SK-N-SH treated with all-trans-retinoic acid at 6 μM for 48 hours (cell line): ENCODE measurements around the gene ARHGAP15.

Experiments
- ATAC-seq: fragments of 200-7000 bp; cut with Tn5 transposase; 3 replicates; pipeline ENCODE4 v1.9.1; 2020; ENCODE audit warnings: mild to moderate bottlenecking, moderate library complexity
- ARNTL ChIP-seq: fragments of 450-650 bp; formaldehyde crosslinking; IDR thresholded peaks from 2 replicates; pipeline ENCODE4 v1.5.0; 2020; ENCODE audit warnings: low read depth, mild to moderate bottlenecking, moderate library complexity, borderline replicate concordance
- BACH2 ChIP-seq: fragments of 250-450 bp; sonication (Bioruptor Pico); IDR thresholded peaks from 2 replicates; pipeline ENCODE4 v1.9.0; 2021; ENCODE audit warnings: mild to moderate bottlenecking, borderline replicate concordance
- CSDC2 ChIP-seq: fragments of 250-450 bp; sonication (Bioruptor Pico); IDR thresholded peaks from 2 replicates; pipeline ENCODE4 v1.5.0; 2020; ENCODE audit warnings: mild to moderate bottlenecking, moderate library complexity
- ESRRG ChIP-seq: fragments of 250-450 bp; sonication (Bioruptor Pico); IDR thresholded peaks from 2 replicates; pipeline ENCODE4 v1.6.1; 2021; ENCODE audit warnings: mild to moderate bottlenecking
- GLIS3 ChIP-seq: fragments of 250-450 bp; sonication (Bioruptor Pico); IDR thresholded peaks from 2 replicates; pipeline ENCODE4 v1.5.0; 2020; ENCODE audit warnings: mild to moderate bottlenecking, moderate library complexity
- ISL1 ChIP-seq: fragments of 250-450 bp; sonication (Bioruptor Pico); IDR thresholded peaks from 2 replicates; pipeline ENCODE4 v2.1.2; 2022; ENCODE audit warnings: mild to moderate bottlenecking, moderate library complexity
- OSR1 ChIP-seq: fragments of 250-450 bp; sonication (Bioruptor Pico); IDR thresholded peaks from 2 replicates; pipeline ENCODE4 v1.8.0; 2022; ENCODE audit warnings: moderate library complexity, mild to moderate bottlenecking, inconsistent platforms
- PPARA ChIP-seq: fragments of 250-450 bp; sonication (Bioruptor Pico); IDR thresholded peaks from 2 replicates; pipeline ENCODE4 v1.5.0; 2020; ENCODE audit warnings: mild to moderate bottlenecking, borderline replicate concordance
- RARB ChIP-seq: fragments of 250-450 bp; sonication (Bioruptor Pico); IDR thresholded peaks from 2 replicates; pipeline ENCODE4 v1.8.0; 2021; ENCODE audit warnings: mild to moderate bottlenecking, moderate library complexity
- SNAI2 ChIP-seq: fragments of 250-450 bp; sonication (Bioruptor Pico); IDR thresholded peaks from 2 replicates; pipeline ENCODE4 v1.5.0; 2020; ENCODE audit warnings: mild to moderate bottlenecking, moderate library complexity
- TCF4 ChIP-seq: fragments of 250-450 bp; sonication (Bioruptor Pico); IDR thresholded peaks from 2 replicates; pipeline ENCODE4 v1.8.0; 2021; ENCODE audit warnings: mild to moderate bottlenecking, moderate library complexity, borderline replicate concordance
- TOX ChIP-seq: fragments of 250-450 bp; sonication (Bioruptor Pico); IDR thresholded peaks from 2 replicates; pipeline ENCODE4 v1.8.0; 2021; ENCODE audit warnings: mild to moderate bottlenecking, moderate library complexity, borderline replicate concordance
- ZFP3 ChIP-seq: fragments of 250-450 bp; sonication (Bioruptor Pico); IDR thresholded peaks from 2 replicates; pipeline ENCODE4 v1.5.0; 2020; ENCODE audit warnings: mild to moderate bottlenecking, moderate library complexity
- ZFP30 ChIP-seq: fragments of 450-650 bp; formaldehyde crosslinking; IDR thresholded peaks from 2 replicates; pipeline ENCODE4 v1.5.0; 2022; ENCODE audit warnings: mild to moderate bottlenecking, moderate library complexity
- ZNF70 ChIP-seq: fragments of 450-650 bp; formaldehyde crosslinking; IDR thresholded peaks from 2 replicates; pipeline ENCODE4 v1.5.0; 2020; ENCODE audit warnings: mild to moderate bottlenecking, moderate library complexity
- ZNF8 ChIP-seq: fragments of 450-650 bp; formaldehyde crosslinking; IDR thresholded peaks from 2 replicates; pipeline ENCODE4 v1.5.0; 2020; ENCODE audit warnings: mild to moderate bottlenecking, moderate library complexity
- TF ChIP-seq, protein P1 (sequence below): fragments of 250-450 bp; sonication (Bioruptor Pico); IDR thresholded peaks from 2 replicates; pipeline ENCODE4 v1.5.1; 2020; ENCODE audit warnings: low read depth, mild to moderate bottlenecking, moderate library complexity
- TF ChIP-seq, protein P2 (sequence below): fragments of 250-450 bp; sonication (Bioruptor Pico); IDR thresholded peaks from 2 replicates; pipeline ENCODE4 v1.8.0; 2020; ENCODE audit warnings: mild to moderate bottlenecking, moderate library complexity, borderline replicate concordance
- TF ChIP-seq, protein P3 (sequence below): fragments of 250-450 bp; sonication (Bioruptor Pico); IDR thresholded peaks from 2 replicates; pipeline ENCODE4 v1.8.0; 2021; ENCODE audit warnings: low read depth, mild to moderate bottlenecking, moderate library complexity, borderline replicate concordance
- TF ChIP-seq, protein P4 (sequence below): fragments of 250-450 bp; sonication (Bioruptor Pico); IDR thresholded peaks from 2 replicates; pipeline ENCODE4 v1.5.1; 2021; ENCODE audit warnings: mild to moderate bottlenecking, moderate library complexity
- TF ChIP-seq, protein P5 (sequence below): fragments of 250-450 bp; sonication (Bioruptor Pico); IDR thresholded peaks from 2 replicates; pipeline ENCODE4 v1.5.0; 2020; ENCODE audit warnings: mild to moderate bottlenecking, moderate library complexity

The ARHGAP15 gene

DNA sequence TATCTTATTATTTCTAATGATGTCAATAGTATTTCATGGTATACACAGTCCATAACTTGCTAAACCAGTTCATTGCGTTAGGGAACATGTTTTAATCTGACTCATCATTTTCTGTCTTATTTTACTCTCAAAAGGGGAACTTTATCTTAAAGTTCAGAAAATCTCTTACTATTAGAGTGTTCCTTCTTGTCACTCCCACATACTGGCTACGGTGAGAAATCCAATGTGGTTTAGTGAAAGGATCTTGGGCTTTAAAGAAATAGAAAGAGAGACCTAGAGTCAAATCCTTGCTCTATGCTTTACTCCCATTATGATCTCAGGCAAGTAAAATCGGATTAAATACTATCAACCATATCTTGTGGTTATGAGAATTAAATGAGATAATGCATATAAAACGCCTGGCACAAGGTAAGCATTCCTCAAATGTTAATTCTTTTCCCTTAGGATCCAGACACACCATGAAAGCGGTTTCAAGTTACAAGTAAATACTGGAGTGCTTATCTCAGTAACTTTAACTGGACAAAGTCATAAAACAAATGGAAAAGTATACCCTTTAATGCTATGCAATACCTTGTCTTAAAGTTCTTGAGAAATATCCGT is 576.0 kb downstream of the ARHGAP15 start:
- TF ChIP-seq ARNTL, result no peak
- peak; percentile 34; the same call in 1 of the 2 replicates for TF ChIP-seq SNAI2 (CRISPR knock-in tag)
- TF ChIP-seq TOX, result no peak
- TF ChIP-seq, protein P1, sequence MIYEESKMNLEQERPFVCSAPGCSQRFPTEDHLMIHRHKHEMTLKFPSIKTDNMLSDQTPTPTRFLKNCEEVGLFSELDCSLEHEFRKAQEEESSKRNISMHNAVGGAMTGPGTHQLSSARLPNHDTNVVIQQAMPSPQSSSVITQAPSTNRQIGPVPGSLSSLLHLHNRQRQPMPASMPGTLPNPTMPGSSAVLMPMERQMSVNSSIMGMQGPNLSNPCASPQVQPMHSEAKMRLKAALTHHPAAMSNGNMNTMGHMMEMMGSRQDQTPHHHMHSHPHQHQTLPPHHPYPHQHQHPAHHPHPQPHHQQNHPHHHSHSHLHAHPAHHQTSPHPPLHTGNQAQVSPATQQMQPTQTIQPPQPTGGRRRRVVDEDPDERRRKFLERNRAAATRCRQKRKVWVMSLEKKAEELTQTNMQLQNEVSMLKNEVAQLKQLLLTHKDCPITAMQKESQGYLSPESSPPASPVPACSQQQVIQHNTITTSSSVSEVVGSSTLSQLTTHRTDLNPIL (CRISPR knock-in tag), result 0 out of 2 replicates have a peak, but pooled peaks have one; percentile 38
- TF ChIP-seq ISL1 (CRISPR knock-in tag), result peak; percentile 90
- no peak for TF ChIP-seq BACH2
- TF ChIP-seq, protein P2, sequence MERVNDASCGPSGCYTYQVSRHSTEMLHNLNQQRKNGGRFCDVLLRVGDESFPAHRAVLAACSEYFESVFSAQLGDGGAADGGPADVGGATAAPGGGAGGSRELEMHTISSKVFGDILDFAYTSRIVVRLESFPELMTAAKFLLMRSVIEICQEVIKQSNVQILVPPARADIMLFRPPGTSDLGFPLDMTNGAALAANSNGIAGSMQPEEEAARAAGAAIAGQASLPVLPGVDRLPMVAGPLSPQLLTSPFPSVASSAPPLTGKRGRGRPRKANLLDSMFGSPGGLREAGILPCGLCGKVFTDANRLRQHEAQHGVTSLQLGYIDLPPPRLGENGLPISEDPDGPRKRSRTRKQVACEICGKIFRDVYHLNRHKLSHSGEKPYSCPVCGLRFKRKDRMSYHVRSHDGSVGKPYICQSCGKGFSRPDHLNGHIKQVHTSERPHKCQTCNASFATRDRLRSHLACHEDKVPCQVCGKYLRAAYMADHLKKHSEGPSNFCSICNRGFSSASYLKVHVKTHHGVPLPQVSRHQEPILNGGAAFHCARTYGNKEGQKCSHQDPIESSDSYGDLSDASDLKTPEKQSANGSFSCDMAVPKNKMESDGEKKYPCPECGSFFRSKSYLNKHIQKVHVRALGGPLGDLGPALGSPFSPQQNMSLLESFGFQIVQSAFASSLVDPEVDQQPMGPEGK (CRISPR knock-in tag), result no peak; the same call in 1 of the 2 replicates
- no peak for TF ChIP-seq ZNF70 (CRISPR knock-in tag)
- 0 out of 2 replicates have a peak, but pooled peaks have one; percentile 54 for TF ChIP-seq ZFP3 (CRISPR knock-in tag)
- TF ChIP-seq, protein P3, sequence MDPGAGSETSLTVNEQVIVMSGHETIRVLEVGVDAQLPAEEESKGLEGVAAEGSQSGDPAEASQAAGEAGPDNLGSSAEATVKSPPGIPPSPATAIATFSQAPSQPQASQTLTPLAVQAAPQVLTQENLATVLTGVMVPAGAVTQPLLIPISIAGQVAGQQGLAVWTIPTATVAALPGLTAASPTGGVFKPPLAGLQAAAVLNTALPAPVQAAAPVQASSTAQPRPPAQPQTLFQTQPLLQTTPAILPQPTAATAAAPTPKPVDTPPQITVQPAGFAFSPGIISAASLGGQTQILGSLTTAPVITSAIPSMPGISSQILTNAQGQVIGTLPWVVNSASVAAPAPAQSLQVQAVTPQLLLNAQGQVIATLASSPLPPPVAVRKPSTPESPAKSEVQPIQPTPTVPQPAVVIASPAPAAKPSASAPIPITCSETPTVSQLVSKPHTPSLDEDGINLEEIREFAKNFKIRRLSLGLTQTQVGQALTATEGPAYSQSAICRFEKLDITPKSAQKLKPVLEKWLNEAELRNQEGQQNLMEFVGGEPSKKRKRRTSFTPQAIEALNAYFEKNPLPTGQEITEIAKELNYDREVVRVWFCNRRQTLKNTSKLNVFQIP (CRISPR knock-in tag), result no peak
- TF ChIP-seq PPARA (CRISPR knock-in tag), result no peak
- no peak for TF ChIP-seq ZFP30 (CRISPR knock-in tag)
- no peak for TF ChIP-seq RARB (CRISPR knock-in tag)
- TF ChIP-seq, protein P4, sequence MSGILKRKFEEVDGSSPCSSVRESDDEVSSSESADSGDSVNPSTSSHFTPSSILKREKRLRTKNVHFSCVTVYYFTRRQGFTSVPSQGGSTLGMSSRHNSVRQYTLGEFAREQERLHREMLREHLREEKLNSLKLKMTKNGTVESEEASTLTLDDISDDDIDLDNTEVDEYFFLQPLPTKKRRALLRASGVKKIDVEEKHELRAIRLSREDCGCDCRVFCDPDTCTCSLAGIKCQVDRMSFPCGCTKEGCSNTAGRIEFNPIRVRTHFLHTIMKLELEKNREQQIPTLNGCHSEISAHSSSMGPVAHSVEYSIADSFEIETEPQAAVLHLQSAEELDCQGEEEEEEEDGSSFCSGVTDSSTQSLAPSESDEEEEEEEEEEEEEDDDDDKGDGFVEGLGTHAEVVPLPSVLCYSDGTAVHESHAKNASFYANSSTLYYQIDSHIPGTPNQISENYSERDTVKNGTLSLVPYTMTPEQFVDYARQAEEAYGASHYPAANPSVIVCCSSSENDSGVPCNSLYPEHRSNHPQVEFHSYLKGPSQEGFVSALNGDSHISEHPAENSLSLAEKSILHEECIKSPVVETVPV, result no peak
- TF ChIP-seq CSDC2 (CRISPR knock-in tag), result 0 out of 2 replicates have a peak, but pooled peaks have one; percentile 45
- peak; percentile 63 for ATAC-seq

DNA sequence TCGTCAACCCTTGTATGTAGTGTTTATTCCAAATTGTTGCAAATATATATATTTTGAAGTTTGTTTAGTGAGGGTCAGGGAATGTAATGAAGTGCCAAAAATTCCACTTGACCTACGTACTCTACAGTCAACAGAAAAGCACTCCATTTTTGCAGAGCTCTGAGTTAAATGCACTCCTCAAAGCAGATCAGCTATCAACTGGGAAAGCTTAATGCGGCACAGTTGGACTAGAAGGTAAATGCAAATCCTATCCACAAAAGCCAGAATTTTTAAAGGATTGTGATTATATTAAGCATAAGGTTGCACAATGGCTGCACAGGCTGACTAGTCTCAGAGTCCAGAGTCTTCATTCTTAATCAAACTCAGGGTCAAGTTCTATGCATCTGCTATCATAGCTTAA is 577.1 kb downstream of the ARHGAP15 start:
- TF ChIP-seq SNAI2 (CRISPR knock-in tag) (no peak), ESRRG (no peak), GLIS3 (CRISPR knock-in tag) (no peak), BACH2 (no peak), OSR1 (CRISPR knock-in tag) (no peak), PPARA (CRISPR knock-in tag) (no peak), TOX (no peak), TCF4 (no peak), ARNTL (no peak), ZNF8 (CRISPR knock-in tag) (no peak), ZNF70 (CRISPR knock-in tag) (no peak), CSDC2 (CRISPR knock-in tag) (no peak), RARB (CRISPR knock-in tag) (no peak), ZFP30 (CRISPR knock-in tag) (no peak)
- TF ChIP-seq, protein P3 (CRISPR knock-in tag), result no peak
- TF ChIP-seq, protein P4, result no peak
- TF ChIP-seq, protein P5, sequence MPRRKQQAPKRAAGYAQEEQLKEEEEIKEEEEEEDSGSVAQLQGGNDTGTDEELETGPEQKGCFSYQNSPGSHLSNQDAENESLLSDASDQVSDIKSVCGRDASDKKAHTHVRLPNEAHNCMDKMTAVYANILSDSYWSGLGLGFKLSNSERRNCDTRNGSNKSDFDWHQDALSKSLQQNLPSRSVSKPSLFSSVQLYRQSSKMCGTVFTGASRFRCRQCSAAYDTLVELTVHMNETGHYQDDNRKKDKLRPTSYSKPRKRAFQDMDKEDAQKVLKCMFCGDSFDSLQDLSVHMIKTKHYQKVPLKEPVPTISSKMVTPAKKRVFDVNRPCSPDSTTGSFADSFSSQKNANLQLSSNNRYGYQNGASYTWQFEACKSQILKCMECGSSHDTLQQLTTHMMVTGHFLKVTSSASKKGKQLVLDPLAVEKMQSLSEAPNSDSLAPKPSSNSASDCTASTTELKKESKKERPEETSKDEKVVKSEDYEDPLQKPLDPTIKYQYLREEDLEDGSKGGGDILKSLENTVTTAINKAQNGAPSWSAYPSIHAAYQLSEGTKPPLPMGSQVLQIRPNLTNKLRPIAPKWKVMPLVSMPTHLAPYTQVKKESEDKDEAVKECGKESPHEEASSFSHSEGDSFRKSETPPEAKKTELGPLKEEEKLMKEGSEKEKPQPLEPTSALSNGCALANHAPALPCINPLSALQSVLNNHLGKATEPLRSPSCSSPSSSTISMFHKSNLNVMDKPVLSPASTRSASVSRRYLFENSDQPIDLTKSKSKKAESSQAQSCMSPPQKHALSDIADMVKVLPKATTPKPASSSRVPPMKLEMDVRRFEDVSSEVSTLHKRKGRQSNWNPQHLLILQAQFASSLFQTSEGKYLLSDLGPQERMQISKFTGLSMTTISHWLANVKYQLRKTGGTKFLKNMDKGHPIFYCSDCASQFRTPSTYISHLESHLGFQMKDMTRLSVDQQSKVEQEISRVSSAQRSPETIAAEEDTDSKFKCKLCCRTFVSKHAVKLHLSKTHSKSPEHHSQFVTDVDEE, result no peak
- TF ChIP-seq, all 23 proteins: peak for 0
- ATAC-seq, result no peak
